GM19025 (cell line): Measurements from ENCODE around the gene EIF3A.
"Not testable (repeated sequence)": the region's sequence is repeated elsewhere in the genome, so short reads cannot be mapped to it uniquely, and the experiment has no call there.

ENCODE experiments used
- ATAC-seq: cut with Tn5 transposase; IDR thresholded peaks from one replicate; pipeline ENCODE4 v1.9.1; 2021; ENCODE audit warnings: mild to moderate bottlenecking, low read depth, moderate library complexity; ENCODE audit not compliant: unreplicated experiment

The EIF3A gene

DNA sequence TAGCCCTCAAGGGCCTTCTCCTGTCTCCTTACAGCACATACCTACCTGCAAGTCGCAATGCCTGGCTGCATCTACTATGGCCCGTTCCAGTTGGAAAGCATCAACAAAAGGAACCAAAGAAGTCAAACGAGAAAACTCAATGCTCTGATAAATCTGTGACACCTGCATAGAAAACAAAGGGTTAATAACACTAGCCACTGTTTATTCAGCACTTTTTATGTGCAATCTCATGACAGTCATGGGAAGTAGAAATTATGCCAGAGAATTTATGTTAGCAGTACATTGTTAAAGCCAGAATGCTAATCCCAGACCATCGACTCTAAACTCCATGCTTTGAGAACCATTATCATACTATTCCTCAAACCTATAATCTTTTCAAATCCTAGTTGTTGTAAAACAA lies 21.1 kb downstream of the EIF3A start:
- ATAC-seq: no peak

DNA sequence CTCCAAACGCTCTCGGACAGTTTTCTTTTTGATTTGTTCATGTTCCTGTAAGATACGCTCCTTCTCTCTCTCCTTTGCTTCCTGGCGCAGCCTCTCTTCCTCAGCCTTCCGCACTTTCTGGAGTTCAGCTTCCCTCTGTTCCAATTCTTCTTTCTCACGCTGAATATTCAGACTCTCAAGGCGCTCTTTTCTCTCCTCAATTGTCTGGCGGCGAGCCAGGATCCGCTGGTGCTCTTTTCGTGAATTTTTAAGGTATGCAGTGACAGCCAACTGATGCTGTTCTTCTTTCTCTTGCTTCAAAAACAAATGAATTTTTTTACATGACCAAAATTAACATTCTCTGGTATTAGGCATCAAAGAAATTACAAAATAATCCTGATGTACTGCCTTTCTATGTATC lies 22.6 kb downstream of the EIF3A start:
- ATAC-seq: no peak

DNA sequence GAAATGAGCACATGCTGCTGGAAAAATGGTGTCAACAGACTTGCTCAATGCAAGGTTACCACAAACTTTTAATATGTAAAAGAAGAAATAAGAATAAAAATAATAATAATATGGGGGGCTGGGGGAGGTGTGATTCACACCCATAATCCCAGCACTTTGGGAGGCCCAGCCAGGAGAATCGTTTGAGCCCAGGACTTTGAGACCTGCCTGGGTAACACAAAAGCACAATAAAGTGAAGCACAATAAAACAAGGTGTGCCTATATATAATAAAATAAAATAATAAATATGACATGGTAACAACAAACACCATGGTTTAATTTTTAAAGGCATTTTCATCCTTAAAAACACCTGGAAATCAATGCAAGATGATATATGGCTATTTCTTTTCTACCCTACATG lies 25.1 kb downstream of the EIF3A start:
- no peak for ATAC-seq

DNA sequence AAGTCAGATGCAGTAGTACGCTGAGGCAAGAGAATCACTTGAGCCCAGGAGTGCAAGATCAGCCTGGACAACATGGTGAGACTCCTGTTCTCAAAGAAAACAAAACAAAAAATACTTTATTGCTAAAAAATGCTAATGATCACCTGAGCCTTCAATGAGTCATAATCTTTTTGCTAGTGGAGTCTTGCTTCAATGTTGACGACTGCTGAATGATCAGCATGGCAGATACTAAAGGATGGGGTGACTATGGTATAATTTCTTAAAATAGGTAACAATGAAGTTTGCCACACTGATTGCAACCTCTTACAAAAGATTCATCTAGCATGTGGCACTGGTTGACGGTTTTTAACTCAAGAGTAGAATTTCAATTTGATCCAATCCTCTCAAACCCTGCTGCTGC lies 28.8 kb downstream of the EIF3A start:
- ATAC-seq: no peak

- no peak for ATAC-seq
Observed at GRCh38 chr10:119049777-119050176, 30.8 kb downstream of the EIF3A start.

DNA sequence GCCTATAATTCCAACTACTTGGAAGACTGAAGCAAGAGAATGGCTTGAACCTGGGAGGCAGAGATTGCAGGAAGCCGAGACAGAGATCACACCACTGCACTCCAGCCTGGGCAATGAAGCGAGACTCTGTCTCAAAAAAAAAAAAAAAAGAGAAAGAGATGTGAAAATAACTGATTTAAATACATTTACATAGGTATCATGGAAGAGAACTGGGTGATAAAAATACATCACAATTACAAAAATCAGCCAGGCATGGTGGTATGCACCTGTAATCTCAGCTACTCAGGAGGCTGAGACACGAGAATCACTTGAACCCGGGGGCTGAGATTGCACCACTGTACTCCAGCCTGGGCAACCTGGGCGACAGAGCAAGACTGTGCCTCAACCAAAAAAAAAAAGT lies 31.3 kb downstream of the EIF3A start:
- no peak for ATAC-seq

GRCh38 chr10:119045561-119045960 lies 35.1 kb downstream of the EIF3A start:
- ATAC-seq: no peak

DNA sequence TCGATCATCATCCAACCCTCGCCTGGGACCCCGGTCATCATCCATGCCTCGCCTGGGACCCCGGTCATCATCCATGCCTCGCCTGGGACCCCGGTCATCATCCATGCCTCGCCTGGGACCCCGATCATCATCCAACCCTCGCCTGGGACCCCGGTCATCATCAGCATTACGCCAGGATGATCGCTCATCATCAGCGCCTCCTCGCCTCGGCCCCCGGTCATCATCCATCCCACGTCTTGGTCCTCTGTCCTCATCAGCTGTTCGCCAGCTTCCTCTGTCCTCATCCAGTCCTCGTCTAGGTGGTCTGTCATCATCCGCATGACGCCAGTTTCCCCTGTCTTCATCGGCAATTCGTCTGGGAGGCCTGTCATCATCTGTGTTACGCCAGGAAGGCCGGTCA lies 38.4 kb downstream of the EIF3A start:
- ATAC-seq: no peak

GRCh38 chr10:119041326-119041725 lies 39.3 kb downstream of the EIF3A start:
- no peak for ATAC-seq

DNA sequence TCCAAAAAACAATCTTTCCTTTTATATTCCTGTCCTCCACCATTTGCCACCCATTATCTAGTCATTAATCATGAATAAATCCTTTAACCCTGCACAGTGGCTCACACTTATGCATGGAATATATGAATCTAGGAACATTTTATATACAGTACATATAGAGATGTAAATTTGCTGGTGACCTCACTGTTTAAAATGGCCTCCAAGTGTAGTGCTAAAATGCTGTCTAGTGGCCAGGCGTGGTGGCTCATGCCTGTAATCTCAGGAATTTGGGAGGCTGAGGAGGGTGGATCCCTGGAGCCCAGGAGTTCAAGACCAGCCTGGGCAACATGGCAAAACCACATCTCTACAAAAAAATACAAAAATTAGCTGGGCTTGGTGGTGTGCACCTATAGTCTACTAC lies 41.5 kb downstream of the EIF3A start:
- no peak for ATAC-seq

DNA sequence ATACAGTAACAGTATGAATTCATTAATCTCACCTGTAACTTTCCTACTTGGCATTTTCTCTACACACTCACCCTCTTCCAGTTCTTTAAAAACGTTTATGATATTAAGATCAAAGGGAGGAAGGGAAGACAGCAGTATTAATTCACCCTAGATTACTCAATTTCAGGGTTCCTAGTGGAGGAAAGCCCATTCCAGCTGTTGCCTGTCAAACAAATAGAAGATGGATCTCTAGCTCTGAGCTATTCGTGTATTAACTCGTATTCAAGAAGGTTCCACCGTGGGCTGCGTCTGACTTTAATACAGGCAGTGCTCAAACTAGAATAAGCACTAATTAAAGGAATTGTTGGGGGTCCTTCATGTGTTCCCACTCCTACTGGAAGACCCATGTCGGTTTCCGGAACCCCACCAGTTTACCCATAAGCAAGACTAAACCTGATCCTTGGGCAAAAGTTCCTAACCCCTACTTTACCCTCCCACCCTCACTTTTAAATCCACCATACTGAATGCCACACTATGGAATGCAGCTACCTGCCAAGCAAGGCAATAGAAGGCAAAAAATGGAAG lies 49.0 kb downstream of the EIF3A start:
- ATAC-seq: no peak

DNA sequence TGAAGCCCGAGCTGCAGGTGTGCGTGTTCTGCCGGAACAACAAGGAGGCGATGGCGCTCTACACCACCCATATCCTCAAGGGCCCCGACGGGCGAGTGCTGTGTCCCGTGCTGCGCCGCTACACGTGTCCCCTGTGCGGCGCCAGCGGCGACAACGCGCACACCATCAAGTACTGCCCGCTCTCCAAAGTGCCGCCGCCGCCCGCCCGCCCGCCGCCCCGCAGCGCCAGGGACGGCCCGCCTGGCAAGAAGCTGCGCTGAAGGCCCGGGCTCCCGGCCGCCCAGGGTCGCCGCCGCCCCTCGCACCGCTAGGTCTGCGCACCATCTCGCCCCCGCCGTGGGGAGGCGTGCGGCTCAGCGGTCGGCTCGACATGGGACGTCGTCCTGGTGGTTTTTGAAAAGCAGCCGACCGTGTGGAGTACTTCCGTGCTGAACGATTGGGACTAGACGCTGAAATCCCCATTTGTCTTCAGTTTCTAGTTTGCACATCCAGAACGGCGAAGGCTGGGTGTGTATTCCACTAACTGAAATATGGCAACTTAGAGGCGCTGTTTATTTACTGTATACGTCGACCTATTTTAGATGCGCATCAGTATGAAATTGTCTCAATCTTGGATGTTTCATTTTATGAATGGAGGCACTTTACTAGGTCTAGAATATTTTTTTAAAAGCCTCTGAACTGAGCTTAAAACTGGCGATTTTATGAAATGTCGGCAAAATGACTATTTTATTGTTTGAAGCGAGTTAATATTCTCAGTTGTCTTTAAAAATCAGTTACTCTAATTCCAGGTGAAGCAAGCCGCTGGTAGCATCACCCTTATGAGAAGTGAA lies 50.0 kb downstream of the EIF3A start:
- peak; percentile 37 for ATAC-seq

- ATAC-seq: peak; percentile 19
Observed at GRCh38 chr10:119029613-119030420, 50.8 kb downstream of the EIF3A start, which contains the start of gene NANOS1. Gene NANOS1 (plus strand): TSS chr10:119029714. CDS start chr10:119029802, 88 bp downstream.

DNA sequence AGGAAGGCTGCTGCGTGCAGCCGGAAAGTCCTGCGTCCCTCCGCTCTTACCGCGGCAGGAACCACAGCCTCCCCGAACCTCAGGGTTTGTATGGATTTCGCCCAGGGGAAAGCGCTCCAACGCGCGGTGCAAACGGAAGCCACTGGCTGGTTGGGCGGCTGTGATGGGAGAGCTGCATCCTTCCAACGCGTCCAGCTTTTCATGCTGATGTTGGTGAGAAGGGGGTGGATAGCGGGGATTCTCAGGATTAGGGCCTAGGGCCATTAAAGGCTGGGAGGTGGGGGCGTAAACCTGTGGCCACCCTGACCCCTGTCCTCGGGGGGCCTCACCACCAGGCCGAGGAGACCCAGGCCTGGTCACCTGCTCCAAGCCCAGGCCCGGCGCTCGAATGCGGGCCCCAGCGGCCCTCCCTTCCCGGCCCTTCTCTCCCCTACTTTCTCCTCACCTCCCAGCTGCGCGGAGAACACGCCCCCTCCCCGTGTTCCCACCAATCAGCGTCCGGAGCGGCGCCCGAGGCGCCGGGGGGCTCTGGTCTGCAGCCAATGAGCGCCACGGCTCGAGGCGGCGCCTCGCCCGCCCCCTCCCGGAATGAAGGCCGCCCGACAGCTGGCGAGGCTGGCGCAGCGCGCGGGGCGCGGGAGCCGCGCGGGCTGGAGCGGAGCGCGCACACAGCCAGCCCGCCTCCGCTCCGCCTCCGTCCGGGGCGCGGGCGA lies 51.6 kb downstream of the EIF3A start:
- peak; percentile 69 for ATAC-seq

GRCh38 chr10:119028445-119028899 lies 52.1 kb downstream of the EIF3A start:
- ATAC-seq: not testable (repeated sequence)

GRCh38 chr10:119026301-119027110 lies 54.1 kb downstream of the EIF3A start:
- ATAC-seq: no peak

- ATAC-seq: no peak
Observed at GRCh38 chr10:119025776-119026175, 54.8 kb downstream of the EIF3A start.

DNA sequence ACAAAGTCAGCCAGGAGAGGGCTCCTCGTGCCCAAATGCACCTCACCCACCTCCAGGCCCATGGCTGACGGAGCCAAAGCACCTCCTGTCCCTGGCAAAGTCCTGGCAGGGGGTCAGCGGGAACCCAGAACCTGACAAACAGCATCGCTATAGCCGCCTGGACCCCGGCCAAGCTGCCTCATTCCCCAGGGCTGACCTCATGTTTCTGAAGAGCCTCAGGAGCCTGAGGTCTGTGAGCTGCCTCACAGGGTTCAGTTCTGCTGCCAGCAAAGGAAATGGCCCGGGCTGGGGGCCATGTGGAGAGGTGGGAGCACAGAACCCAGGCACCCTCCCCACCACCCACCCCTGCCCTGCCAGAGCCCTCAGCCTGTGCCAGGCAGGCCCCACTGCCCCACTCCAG lies 55.3 kb downstream of the EIF3A start:
- no peak for ATAC-seq

DNA sequence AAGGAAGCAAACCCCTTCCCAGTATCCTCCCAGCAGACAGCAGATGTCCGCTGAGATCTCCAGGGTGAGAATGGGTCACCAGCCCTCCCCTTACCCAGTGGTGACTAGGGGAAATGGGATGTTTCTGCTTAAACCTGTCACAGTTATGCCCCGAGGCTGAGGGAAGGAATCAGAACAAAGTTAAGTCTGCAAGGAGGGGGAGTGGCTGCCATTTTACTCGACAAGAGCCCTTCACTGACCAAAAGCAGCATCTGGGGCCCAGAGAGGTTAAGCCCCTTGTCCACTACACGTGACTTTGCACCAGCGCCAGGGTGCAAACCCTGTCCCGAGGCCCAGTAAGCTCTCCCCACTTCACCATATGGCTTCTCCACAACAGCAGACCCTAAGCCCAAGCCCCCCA lies 55.7 kb downstream of the EIF3A start:
- ATAC-seq: no peak

DNA sequence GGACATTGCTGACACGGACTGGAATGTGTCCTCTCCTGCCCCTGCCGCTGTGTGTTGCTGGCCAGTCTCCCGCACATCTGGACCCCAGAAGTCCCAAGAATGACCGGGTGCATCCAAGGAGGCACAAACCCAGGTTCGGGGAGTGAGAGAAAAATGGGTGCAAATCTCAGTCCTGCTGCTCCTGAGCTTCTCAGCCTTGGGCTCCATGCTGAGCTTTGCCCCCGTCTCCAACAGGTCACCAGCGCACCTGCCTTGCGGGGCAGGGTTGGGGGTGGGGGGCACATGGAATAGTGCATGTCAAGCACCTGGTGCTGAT lies 57.1 kb downstream of the EIF3A start:
- ATAC-seq: no peak
